HT1080 (cell line): ENCODE results near the gene SLC9A4. TPM values are rescaled to one million over a fixed set of nuclear protein-coding genes. Genes with fewer than 3 reads are reported as not detected.
A peak's percentile ranks its signal among the peaks of the same experiment; 100 is the strongest.

Source experiments
- DNase-seq: peaks from one replicate; pipeline ENCODE4 v3.0.0-alpha.2; 2015; ENCODE audit warnings: low read depth
- total RNA-seq: library from RNA; depleted of rRNA; stranded (reverse); fragments of >200 nt; shearing (Covaris generic); gene quantifications from 2 replicates; pipeline ENCODE4 v1.2.3, GENCODE V29; 2014

Gene SLC9A4
- total RNA-seq, 1 experiment from 2014 or later = not detected

GRCh38 chr2:102453501-102453900, 19.5 kb upstream of the SLC9A4 start:
- no peak for DNase-seq

DNA sequence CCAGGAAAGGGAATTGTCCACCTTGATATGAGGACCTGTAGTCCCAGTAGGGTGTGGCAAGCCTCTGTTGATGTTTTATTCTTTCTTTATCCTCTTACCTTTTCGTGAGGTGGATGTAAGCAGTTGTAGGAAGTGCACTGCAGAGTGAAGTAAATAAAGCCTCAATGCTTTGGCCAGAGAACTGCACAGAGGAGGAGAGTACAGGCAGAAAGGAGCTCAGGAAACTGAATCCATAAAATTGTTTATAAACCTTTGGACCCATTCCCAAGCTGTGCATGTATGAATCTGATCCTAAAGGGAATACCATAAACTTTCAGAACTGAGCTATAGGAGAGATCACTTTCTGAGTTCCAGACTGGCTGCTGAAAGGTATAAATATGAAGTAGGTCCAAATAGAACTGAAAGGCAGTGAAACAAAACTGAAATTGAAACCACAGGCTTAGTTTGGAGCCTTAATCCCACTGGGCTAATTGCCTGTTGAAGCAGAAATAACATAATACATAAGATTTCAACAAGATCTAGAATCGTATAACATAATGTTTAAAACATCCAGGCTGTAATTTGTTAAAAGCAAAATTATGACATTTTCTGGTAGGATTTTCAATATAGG, 17.9 kb upstream of the SLC9A4 start:
- no peak for DNase-seq

GRCh38 chr2:102460467-102460866, 12.6 kb upstream of the SLC9A4 start:
- DNase-seq = no peak

GRCh38 chr2:102461188-102461587, 11.8 kb upstream of the SLC9A4 start:
- DNase-seq = no peak

DNA sequence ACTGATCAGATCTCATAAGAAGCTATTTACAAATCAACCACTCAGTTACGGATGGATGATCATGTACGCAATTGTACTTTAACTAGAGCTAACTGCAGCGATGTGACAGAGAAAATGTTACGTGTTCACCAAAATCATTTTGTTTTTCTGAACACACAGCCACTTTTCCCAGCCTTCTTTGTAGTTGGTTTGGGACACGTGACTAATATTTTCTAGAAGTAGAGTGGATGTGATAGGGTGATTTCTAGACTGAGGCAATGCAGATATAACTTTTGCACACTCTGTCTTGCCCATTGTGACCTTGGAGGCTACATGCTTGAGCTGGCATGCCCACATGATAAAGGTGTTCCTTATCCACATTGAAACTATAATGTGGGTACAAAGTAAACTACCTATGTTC, 9.9 kb upstream of the SLC9A4 start:
- no peak for DNase-seq

- no peak for DNase-seq
Measured at GRCh38 chr2:102470168-102470567, 2.9 kb upstream of the SLC9A4 start.

- DNase-seq = no peak
Measured at GRCh38 chr2:102473631-102474030, 605 bp downstream of the SLC9A4 start.

DNA sequence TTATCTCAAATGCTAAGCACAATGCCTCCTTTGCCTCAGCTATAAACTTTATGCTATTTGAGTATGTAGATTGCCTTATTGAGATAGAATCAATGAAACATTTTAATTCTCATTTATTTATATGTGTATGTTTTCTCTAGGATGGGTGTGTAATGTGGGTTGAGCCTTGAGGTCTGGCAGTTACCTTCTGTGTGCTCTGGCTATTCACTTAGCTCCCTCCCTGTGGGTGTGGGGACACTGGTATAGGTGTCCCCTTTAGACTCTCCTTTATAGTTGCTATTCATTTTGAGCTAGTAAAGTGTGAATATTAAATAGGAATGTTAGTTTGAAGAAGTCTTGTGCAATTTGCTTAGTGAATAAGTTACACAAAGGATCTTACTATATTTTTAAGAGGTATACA, 1.8 kb downstream of the SLC9A4 start:
- no peak for DNase-seq

- no peak for DNase-seq
Measured at GRCh38 chr2:102478686-102479470, 5.9 kb downstream of the SLC9A4 start.

DNA sequence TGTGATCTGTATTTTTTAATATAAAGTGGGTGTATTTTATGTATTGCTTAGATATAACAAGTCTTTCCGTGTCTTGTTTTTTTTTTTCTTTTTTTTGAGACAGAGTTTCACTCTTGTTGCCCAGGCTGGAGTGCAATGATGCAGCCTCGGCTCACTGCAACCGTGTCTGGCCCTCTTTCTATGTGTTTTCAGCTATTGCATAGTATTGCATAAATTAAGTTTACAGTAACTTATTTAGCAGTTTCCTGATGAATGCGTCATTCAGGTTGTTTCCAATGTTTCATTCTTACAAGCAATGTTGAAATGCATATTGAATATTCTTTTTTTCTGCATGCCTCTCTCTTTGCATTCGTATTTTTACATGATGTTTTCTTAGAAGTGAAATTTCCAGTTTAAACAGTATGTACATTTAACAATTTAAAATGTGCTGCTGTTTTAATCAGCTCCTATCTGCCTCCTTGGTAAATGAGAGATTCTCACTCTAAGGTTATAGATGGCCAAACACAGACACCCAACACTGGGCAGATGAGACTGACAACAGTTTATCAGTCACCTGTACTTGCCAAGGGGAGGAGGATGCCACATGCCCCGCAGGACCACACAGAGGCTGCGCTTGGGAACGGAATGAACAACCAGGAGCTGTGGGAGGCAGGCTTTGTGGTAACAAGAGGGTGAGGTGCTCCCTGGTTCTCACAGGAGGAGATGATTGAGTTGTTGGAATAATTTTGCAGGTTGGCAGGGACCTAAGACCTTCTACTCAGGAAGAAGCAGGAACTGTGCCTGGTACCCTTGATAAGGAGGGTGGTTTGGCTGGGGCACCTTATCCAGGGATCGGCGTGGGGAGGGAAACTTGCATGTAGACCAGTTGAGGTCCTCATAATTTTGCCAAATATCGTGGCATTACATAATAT, 7.5 kb downstream of the SLC9A4 start:
- no peak for DNase-seq

DNA sequence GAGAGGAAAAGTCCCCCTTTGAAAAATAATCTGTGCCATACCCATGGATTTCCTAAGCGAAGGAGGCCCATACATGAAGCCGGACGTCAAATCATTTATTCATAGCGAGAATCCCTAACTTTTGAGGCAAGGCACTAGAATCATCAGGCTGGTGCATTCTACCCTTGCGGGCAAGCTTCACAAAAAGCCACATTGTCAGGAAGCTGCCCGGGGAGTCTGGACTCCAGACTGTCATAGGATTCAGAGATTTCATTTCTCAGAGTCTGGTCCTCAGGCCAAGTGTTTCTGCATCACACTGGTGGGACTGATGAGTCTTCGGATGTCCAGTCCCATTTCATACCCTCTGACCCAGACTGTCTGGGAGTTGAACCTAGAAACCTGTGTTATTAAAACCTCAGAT, 8.9 kb downstream of the SLC9A4 start:
- DNase-seq = no peak

GRCh38 chr2:102483086-102483485, 10.1 kb downstream of the SLC9A4 start:
- DNase-seq = no peak

- no peak for DNase-seq
Measured at GRCh38 chr2:102484310-102485061, 11.5 kb downstream of the SLC9A4 start.

- no peak for DNase-seq
Measured at GRCh38 chr2:102485147-102485785, 12.2 kb downstream of the SLC9A4 start.

DNA sequence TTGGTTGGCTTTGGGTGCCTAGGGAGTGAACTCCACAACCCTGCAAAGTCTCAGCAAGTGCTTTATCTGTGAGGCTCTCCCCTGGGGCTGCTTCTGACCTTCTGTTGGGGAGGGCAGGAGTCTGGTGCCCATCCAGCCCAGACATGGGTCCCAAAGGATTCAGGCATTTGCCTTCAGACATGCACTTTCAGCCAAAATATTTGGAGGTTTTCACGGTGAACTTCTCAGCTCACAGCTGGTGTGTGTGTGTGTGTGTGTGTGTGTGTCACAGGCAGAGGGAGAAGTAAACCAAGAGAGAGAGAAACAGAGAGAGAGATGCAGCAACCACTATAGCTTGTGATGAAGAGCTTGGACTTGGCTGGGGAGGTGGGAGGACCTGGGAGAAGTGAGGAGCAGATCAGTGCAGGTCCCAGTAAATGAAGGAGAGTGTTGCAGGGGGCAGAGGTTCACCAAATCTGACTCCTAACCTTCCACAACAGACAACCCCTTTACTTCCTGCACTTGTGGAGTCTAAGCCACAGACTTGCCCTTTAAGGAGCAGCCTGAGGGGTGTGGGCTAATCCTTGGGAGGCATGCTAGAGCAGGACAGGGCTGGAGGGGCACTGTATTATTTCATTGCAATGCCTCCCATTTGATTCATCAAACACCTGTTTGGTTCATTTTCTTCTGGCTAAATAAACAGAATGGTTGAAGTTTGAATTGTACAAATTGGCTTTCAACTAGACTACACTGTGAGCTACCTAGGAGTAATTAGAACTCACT, 14.1 kb downstream of the SLC9A4 start:
- no peak for DNase-seq

GRCh38 chr2:102487761-102488462, 14.9 kb downstream of the SLC9A4 start:
- peak; percentile 66 for DNase-seq

GRCh38 chr2:102489646-102490045, 16.6 kb downstream of the SLC9A4 start:
- peak; percentile 15 for DNase-seq

DNA sequence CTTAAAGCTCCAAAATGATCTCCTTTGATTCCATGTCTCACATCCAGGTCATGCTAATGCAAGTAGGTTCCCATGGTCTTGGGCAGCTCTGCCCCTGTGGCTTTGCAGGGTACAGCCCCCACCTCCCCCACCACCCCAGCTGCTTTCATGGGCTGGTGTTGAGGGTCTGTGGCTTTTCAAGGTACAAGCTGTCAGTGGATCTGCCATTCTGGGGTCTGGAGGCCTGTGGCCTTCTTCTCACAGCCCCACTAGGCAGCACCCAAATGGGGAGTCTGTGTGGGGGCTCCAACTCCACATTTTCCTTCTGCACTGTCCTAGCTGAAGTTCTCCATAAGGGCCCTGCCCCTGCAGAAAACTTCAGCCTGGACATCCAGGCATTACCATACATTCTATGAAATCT, 19.0 kb downstream of the SLC9A4 start:
- no peak for DNase-seq

DNA sequence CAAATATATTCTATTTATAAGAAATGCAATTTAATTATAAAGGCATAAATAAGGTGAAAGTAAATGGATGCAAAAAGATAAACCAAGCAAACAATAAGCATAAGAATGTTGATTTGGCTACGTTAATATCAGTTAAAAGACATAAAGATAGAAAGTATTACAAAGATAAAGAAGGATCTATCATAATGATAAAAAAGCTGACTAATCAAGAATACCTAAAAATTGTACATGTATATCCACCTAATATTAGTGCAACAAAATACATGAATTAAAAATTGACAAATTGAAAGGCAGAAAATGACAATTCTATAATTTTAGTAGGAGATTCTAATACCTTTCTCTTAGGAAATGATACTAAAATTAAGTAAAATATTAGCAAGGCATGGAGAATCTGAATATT, 21.5 kb downstream of the SLC9A4 start:
- no peak for DNase-seq
